PFSK-1 (cell line): ENCODE data around the gene SLC9C1.

Experiments
- POLR2AphosphoS5 ChIP-seq: IDR thresholded peaks from 2 replicates; pipeline ENCODE4 v1.6.1; 2012; ENCODE audit warnings: low read depth, mild to moderate bottlenecking, control low read depth, low read length, moderate library complexity
- SIN3A ChIP-seq: IDR thresholded peaks from 2 replicates; pipeline ENCODE4 v1.6.1; 2012; ENCODE audit warnings: mild to moderate bottlenecking, low read length, moderate library complexity, borderline replicate concordance; ENCODE audit not compliant: insufficient read depth

- TF ChIP-seq POLR2AphosphoS5 (no peak), SIN3A (no peak)
Measured at GRCh38 chr3:112339609-112340008, 45.6 kb upstream of the SLC9C1 start.
